Trophoblast cell (in vitro differentiated cells and primary cell): ENCODE results near the gene CAPN13.

Experiments
- DNase-seq, 2 donors: peaks; one replicate each; pipeline ENCODE4 v3.0.0-alpha.2; 2016
- H2AFZ ChIP-seq: 2 replicates; pipeline ENCODE4 v1.6.1; 2013; ENCODE audit warnings: low read length, moderate library complexity, mild to moderate bottlenecking; ENCODE audit not compliant: insufficient read depth, poor library complexity
- H2AK5ac ChIP-seq: 2 replicates; pipeline ENCODE4 v1.6.1; 2013; ENCODE audit warnings: mild to moderate bottlenecking, low read length
- H2BK120ac ChIP-seq: 2 replicates; pipeline ENCODE4 v1.6.1; 2013; ENCODE audit warnings: low read length, mild to moderate bottlenecking, moderate library complexity; ENCODE audit not compliant: insufficient read depth, poor library complexity
- H2BK12ac ChIP-seq: 2 replicates; pipeline ENCODE4 v1.6.1; 2013; ENCODE audit warnings: mild to moderate bottlenecking, low read length, moderate library complexity
- H2BK5ac ChIP-seq: 2 replicates; pipeline ENCODE4 v1.6.1; 2013; ENCODE audit warnings: low read length, low read depth, moderate library complexity, mild to moderate bottlenecking; ENCODE audit not compliant: poor library complexity
- H3K14ac ChIP-seq: 2 replicates; pipeline ENCODE4 v1.6.1; 2013; ENCODE audit warnings: mild to moderate bottlenecking, low read length
- H3K18ac ChIP-seq: 2 replicates; pipeline ENCODE4 v1.6.1; 2013; ENCODE audit warnings: mild to moderate bottlenecking, low read length
- H3K23ac ChIP-seq: 2 replicates; pipeline ENCODE4 v1.6.1; 2013; ENCODE audit warnings: low read length
- H3K27ac ChIP-seq: 2 replicates; pipeline ENCODE4 v1.5.1; 2013; ENCODE audit warnings: low read depth, mild to moderate bottlenecking, inconsistent platforms, low read length, moderate library complexity
- H3K27me3 ChIP-seq: 2 replicates; pipeline ENCODE4 v1.6.1; 2013; ENCODE audit warnings: inconsistent platforms, mild to moderate bottlenecking, low read length, moderate library complexity; ENCODE audit not compliant: insufficient read depth
- H3K36me3 ChIP-seq, 2 experiments: 1 replicate in 1 of 2; 2 replicates in 1 of 2; pipeline ENCODE4 v1.6.1; 2013; ENCODE audit warnings: low read length in 2 of 2, mild to moderate bottlenecking in 2 of 2, moderate library complexity in 1 of 2; ENCODE audit not compliant: insufficient read depth in 2 of 2, control insufficient read depth in 1 of 2
- H3K4ac ChIP-seq: 2 replicates; pipeline ENCODE4 v1.6.1; 2013; ENCODE audit warnings: low read depth, mild to moderate bottlenecking, low read length, moderate library complexity
- H3K4me1 ChIP-seq, 2 experiments: 1 replicate in 1 of 2; 2 replicates in 1 of 2; pipeline ENCODE4 v1.6.1; 2013; ENCODE audit warnings: low read length in 2 of 2, mild to moderate bottlenecking in 2 of 2, moderate library complexity in 1 of 2; ENCODE audit not compliant: insufficient read depth in 2 of 2, control insufficient read depth in 1 of 2
- H3K4me2 ChIP-seq: 2 replicates; pipeline ENCODE4 v1.6.1; 2013; ENCODE audit warnings: inconsistent platforms, mild to moderate bottlenecking, low read length, moderate library complexity
- H3K4me3 ChIP-seq: 2 replicates; pipeline ENCODE4 v1.5.1; 2013; ENCODE audit warnings: mild to moderate bottlenecking, low read depth, low read length, inconsistent platforms
- H3K79me1 ChIP-seq: one replicate; pipeline ENCODE4 v1.6.1; 2013; ENCODE audit warnings: low read length
- H3K79me2 ChIP-seq: 2 replicates; pipeline ENCODE4 v1.6.1; 2013; ENCODE audit warnings: low read length, mild to moderate bottlenecking; ENCODE audit not compliant: control insufficient read depth, insufficient read depth, poor library complexity
- H3K9ac ChIP-seq: 2 replicates; pipeline ENCODE4 v1.6.1; 2013; ENCODE audit warnings: mild to moderate bottlenecking, low read length
- H3K9me3 ChIP-seq: 2 replicates; pipeline ENCODE4 v1.6.1; 2013; ENCODE audit warnings: low read depth, mild to moderate bottlenecking, control low read depth, inconsistent platforms, low read length; ENCODE audit not compliant: insufficient read depth
- H4K12ac ChIP-seq: 2 replicates; pipeline ENCODE4 v1.6.1; 2013; ENCODE audit warnings: low read depth, mild to moderate bottlenecking, low read length, moderate library complexity
- H4K8ac ChIP-seq: 2 replicates; pipeline ENCODE4 v1.6.1; 2013; ENCODE audit warnings: low read depth, mild to moderate bottlenecking, low read length, moderate library complexity
- H4K91ac ChIP-seq: one replicate; pipeline ENCODE4 v1.6.1; 2013; ENCODE audit warnings: low read depth, mild to moderate bottlenecking, low read length, moderate library complexity
- WGBS: extraction: QIAGEN DNeasy Blood & Tissue Kit; methylation state at CpG from one replicate; pipeline ENCODE4 v1.1.7; 2013; ENCODE audit warnings: missing lambda C conversion rate; ENCODE audit not compliant: insufficient read length, insufficient coverage; ENCODE audit errors: extremely low coverage; 5-methylcytosine and 5-hydroxymethylcytosine counted together

The CAPN13 gene

DNA sequence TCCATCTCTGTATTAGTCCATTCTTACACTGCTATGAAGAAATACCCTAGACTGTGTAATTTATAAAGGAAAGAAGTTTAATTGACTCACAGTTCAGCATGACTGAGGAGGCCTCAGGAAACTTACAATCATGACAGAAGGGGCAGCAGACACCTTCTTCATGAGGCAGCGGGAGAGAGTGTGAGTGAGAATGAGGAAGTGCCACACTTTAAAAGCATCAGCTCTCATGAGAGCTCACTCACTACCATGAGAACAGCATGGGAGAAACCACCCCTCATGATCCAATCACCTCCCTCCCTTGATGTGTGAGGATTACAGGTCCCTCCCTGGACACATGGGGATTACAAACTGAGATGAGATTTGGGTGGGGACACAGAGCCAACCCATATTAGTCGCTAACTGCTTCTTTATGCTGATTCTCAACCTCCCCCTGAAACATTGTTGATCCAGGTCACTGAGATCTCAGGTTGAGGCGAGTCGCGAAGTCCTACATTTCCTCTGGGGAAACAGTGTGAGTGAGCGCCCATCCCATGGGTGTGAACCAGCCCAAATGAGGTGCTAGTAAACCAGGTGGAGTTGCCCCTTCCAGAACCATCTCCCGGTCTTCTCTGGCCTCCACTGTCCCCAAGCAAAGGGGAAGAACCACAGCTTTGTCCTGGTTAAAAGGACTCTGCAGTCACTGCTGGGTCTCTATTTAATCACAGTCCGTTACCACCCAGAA, 123.8 kb downstream of the CAPN13 start:
- WGBS = no CpG with 5 or more reads among the region's 8 CpGs
- Histone ChIP-seq H2AFZ (no peak overlapping the region), H3K27me3 (no peaks in the 10 kb centered on the region)

DNA sequence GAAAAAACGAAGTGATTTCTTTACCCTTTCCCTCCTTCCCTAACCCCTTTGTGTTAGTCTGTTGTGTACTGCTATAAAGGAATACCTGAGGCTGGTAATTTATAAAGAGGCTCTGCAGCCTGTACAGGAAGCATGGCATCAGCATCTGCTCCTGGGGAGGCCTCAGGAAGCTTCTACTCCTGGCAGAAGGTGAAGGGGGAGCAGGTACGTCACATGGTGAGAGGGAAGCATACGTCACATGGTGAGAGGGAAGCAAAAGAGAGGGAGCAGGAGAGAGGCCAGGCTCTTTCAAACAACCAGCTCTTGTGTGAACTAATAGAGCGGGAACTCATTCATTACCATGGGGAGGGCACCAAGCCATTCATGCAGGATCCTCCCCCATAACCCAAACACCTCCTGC, 126.2 kb downstream of the CAPN13 start:
- H2AFZ ChIP-seq = no peak overlapping the region
- no peaks in the 10 kb centered on the region for H3K79me1 ChIP-seq
- H4K8ac ChIP-seq = no peak overlapping the region
- H3K14ac ChIP-seq = no peak overlapping the region
- no peak overlapping the region for H2BK120ac ChIP-seq
- H3K23ac ChIP-seq = no peak overlapping the region
- no peaks in the 10 kb centered on the region for H3K4me1 ChIP-seq
- no peak overlapping the region for H4K12ac ChIP-seq
- no peak overlapping the region for H3K4me2 ChIP-seq
- no peaks in the 10 kb centered on the region for H3K36me3 ChIP-seq
- no peak overlapping the region for H2BK5ac ChIP-seq
- peaks cover 3% of the 10 kb centered on the region for H3K9me3 ChIP-seq
- H3K27me3 ChIP-seq = no peaks in the 10 kb centered on the region
- no peak overlapping the region for H3K4ac ChIP-seq
- no peak overlapping the region for H4K91ac ChIP-seq
- no peak overlapping the region for H3K9ac ChIP-seq
- H3K18ac ChIP-seq = no peak overlapping the region
- no peaks in the 10 kb centered on the region for H3K79me2 ChIP-seq
- no peak overlapping the region for H2AK5ac ChIP-seq
- H3K4me3 ChIP-seq = no peak overlapping the region
- DNase-seq = no peak
- H3K27ac ChIP-seq = no peak overlapping the region
- H2BK12ac ChIP-seq = no peak overlapping the region
- no CpG with 5 or more reads among the region's 4 CpGs for WGBS

More for the DNA sequence above, 123.8 kb downstream of the CAPN13 start:
- no peak overlapping the region for H3K4me2 ChIP-seq
- H3K9me3 ChIP-seq = peaks cover 2% of the 10 kb centered on the region
- no peak overlapping the region for H4K8ac ChIP-seq
- H2BK120ac ChIP-seq = no peak overlapping the region
- no peaks in the 10 kb centered on the region for H3K79me1 ChIP-seq
- no peaks in the 10 kb centered on the region for H3K4me1 ChIP-seq
- no peak overlapping the region for H2AK5ac ChIP-seq
- H3K18ac ChIP-seq = no peak overlapping the region
- no peak overlapping the region for H3K4me3 ChIP-seq
- no peaks in the 10 kb centered on the region for H3K79me2 ChIP-seq
- no peak overlapping the region for H3K23ac ChIP-seq
- H4K12ac ChIP-seq = no peak overlapping the region
- no peak overlapping the region for H4K91ac ChIP-seq
- no peak overlapping the region for H3K9ac ChIP-seq
- DNase-seq = no peak
- no peak overlapping the region for H3K27ac ChIP-seq
- no peaks in the 10 kb centered on the region for H3K36me3 ChIP-seq
- no peak overlapping the region for H3K14ac ChIP-seq
- H2BK12ac ChIP-seq = no peak overlapping the region
- no peak overlapping the region for H2BK5ac ChIP-seq
- no peak overlapping the region for H3K4ac ChIP-seq

DNA sequence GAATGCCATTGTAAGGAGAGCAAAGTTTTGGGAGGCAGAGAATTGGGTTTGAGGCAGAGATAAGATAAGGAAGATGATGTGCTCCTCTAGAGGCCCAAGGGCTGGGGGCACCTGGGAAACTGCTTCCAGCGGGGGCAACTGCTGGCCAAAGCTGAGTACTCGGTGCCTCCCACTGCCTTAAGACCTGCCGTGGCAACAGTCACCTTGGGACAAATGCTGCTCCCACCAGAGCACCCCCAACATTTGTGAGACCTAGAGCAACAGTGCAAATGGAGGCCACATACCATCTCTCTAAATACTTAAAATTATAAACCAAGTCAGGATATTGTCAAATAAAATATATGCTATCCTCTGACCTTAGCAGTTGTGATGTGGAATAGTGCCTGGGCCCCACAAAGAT, 127.1 kb downstream of the CAPN13 start:
- no CpG with 5 or more reads among the region's 3 CpGs for WGBS

DNA sequence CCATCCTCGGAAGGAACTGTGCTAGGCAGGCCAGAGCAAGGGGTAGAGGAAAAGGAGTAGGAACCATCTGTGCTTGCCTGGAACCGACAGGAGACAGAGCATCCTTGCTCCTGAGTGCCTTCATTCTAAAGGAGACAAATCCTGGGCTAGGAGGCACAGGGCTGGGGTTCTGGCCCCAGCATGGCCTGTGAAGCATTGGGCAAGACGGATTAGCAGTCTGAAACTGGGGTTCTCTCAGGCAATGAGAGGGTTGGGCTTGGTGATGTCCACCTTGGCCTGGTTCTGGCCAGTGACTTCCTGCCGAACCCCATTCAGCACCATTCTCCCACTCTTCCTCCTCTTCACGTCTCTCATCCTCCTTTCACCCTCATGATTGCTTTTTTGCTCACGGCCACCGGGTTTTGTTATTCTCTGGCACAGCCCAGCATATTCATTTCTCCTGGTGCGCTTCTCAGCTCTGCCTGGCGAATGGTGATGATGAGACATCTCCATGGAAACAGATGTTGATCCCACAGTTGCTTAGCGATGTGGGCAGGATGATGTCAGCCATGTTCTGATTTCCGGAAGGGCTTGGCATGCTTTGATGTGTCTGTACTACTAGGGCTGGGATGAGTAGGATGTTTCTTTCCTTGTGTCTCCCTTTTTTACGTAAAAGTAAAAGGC, 127.7 kb downstream of the CAPN13 start:
- WGBS = 100% methylated on average over 1 of the region's 12 CpGs
- Histone ChIP-seq H3K27me3 (no peaks in the 10 kb centered on the region), H2AK5ac (no peak overlapping the region), H2BK120ac (no peak overlapping the region), H3K27ac (no peak overlapping the region), H4K12ac (no peak overlapping the region), H3K9ac (no peak overlapping the region), H3K9me3 (peaks cover 3% of the 10 kb centered on the region), H3K36me3 (no peaks in the 10 kb centered on the region), H4K8ac (no peak overlapping the region), H3K18ac (no peak overlapping the region), H3K23ac (no peak overlapping the region), H3K4ac (no peak overlapping the region), H3K4me2 (no peak overlapping the region), H3K4me3 (no peak overlapping the region), H3K79me1 (no peaks in the 10 kb centered on the region), H2AFZ (no peak overlapping the region), H4K91ac (no peak overlapping the region), H3K14ac (no peak overlapping the region), H2BK12ac (no peak overlapping the region), H3K79me2 (no peaks in the 10 kb centered on the region), H3K4me1 (no peaks in the 10 kb centered on the region), H2BK5ac (no peak overlapping the region)
- peak; percentile 38 to 77 for DNase-seq

More for the DNA sequence above, 127.1 kb downstream of the CAPN13 start:
- Histone ChIP-seq H2AK5ac (no peak overlapping the region), H3K27me3 (no peaks in the 10 kb centered on the region), H3K18ac (no peak overlapping the region), H3K4ac (no peak overlapping the region), H3K9ac (no peak overlapping the region), H3K4me1 (no peaks in the 10 kb centered on the region), H3K4me3 (no peak overlapping the region), H3K79me2 (no peaks in the 10 kb centered on the region), H3K14ac (no peak overlapping the region), H3K23ac (no peak overlapping the region), H2AFZ (no peak overlapping the region), H3K4me2 (no peak overlapping the region), H2BK120ac (no peak overlapping the region), H2BK5ac (no peak overlapping the region), H3K9me3 (peaks cover 3% of the 10 kb centered on the region), H2BK12ac (no peak overlapping the region), H4K12ac (no peak overlapping the region), H4K8ac (no peak overlapping the region), H3K27ac (no peak overlapping the region), H4K91ac (no peak overlapping the region), H3K36me3 (no peaks in the 10 kb centered on the region), H3K79me1 (no peaks in the 10 kb centered on the region)
- DNase-seq = no peak
